HepG2 (cell line): ENCODE measurements around the gene CENPB. TPM values are rescaled to one million over a fixed set of nuclear protein-coding genes. Genes with fewer than 3 reads are reported as not detected.

Experiments
- ARID5B ChIP-seq: IDR thresholded peaks from 2 replicates; pipeline ENCODE4 v1.4.0; 2020; ENCODE audit warnings: mild to moderate bottlenecking, missing genetic modification reagents
- ATAD3A ChIP-seq: sonication (generic); formaldehyde crosslinking; IDR thresholded peaks from 2 replicates; pipeline ENCODE4 v1.4.0; 2020; ENCODE audit warnings: missing genetic modification reagents
- ATF1 ChIP-seq: IDR thresholded peaks from 2 replicates; pipeline ENCODE4 v1.6.1; 2016; ENCODE audit warnings: mild to moderate bottlenecking, control low read depth
- BATF2 ChIP-seq: sonication (generic); formaldehyde crosslinking; IDR thresholded peaks from 2 replicates; pipeline ENCODE4 v1.8.0; 2022; ENCODE audit warnings: mild to moderate bottlenecking, missing genetic modification reagents, moderate library complexity
- DPF2 ChIP-seq: sonication (generic); formaldehyde crosslinking; IDR thresholded peaks from 2 replicates; pipeline ENCODE4 v1.4.0; 2020; ENCODE audit warnings: mild to moderate bottlenecking, low read depth, missing genetic modification reagents, borderline replicate concordance
- HOXA7 ChIP-seq: sonication (generic); formaldehyde crosslinking; IDR thresholded peaks from 2 replicates; pipeline ENCODE4 v1.8.1; 2022; ENCODE audit warnings: mild to moderate bottlenecking, missing genetic modification reagents, moderate library complexity
- MED13 ChIP-seq: sonication (generic); formaldehyde crosslinking; IDR thresholded peaks from 2 replicates; pipeline ENCODE4 v1.5.0; 2020; ENCODE audit warnings: missing genetic modification reagents
- NFE2 ChIP-seq: sonication (generic); formaldehyde crosslinking; IDR thresholded peaks from 2 replicates; pipeline ENCODE4 v1.4.0; 2020; ENCODE audit warnings: missing genetic modification reagents
- POGZ ChIP-seq: sonication (generic); formaldehyde crosslinking; IDR thresholded peaks from 2 replicates; pipeline ENCODE4 v1.4.0; 2020; ENCODE audit warnings: mild to moderate bottlenecking, missing genetic modification reagents
- RFXAP ChIP-seq: sonication (generic); formaldehyde crosslinking; IDR thresholded peaks from 2 replicates; pipeline ENCODE4 v1.4.0; 2020; ENCODE audit warnings: missing genetic modification reagents, borderline replicate concordance
- SOX13 ChIP-seq, 3 experiments: fragments of 450-650 bp in 1 of 3; sonication (generic) in 1 of 3; formaldehyde crosslinking in 1 of 3; IDR thresholded peaks in 2 of 3; conservative IDR thresholded peaks in 1 of 3; 2 replicates each; pipeline versions ENCODE4 v1.5.0 to v1.6.1; 2016 to 2020; ENCODE audit warnings: antibody characterized with exemption in 1 of 3, mild to moderate bottlenecking in 1 of 3, missing compliant biosample characterization in 1 of 3, missing genetic modification reagents in 1 of 3, moderate library complexity in 1 of 3
- TBX3 ChIP-seq: fragments of 450-650 bp; IDR thresholded peaks from 2 replicates; pipeline ENCODE4 v1.6.1; 2017; ENCODE audit warnings: antibody characterized with exemption, mild to moderate bottlenecking, inconsistent platforms, borderline replicate concordance
- ZC3H13 ChIP-seq: sonication (generic); formaldehyde crosslinking; IDR thresholded peaks from 2 replicates; pipeline ENCODE4 v1.8.1; 2023; ENCODE audit warnings: mild to moderate bottlenecking, missing genetic modification reagents, moderate library complexity
- ZNF235 ChIP-seq: sonication (generic); formaldehyde crosslinking; IDR thresholded peaks from 2 replicates; pipeline ENCODE4 v1.8.1; 2023; ENCODE audit warnings: mild to moderate bottlenecking, missing genetic modification reagents, borderline replicate concordance
- ZNF280D ChIP-seq: sonication (generic); formaldehyde crosslinking; IDR thresholded peaks from 2 replicates; pipeline ENCODE4 v1.5.1; 2020; ENCODE audit warnings: mild to moderate bottlenecking, missing genetic modification reagents
- ZNF30 ChIP-seq: sonication (generic); formaldehyde crosslinking; IDR thresholded peaks from 2 replicates; pipeline ENCODE4 v1.5.0; 2020; ENCODE audit warnings: mild to moderate bottlenecking, missing genetic modification reagents
- ZNF577 ChIP-seq: sonication (generic); formaldehyde crosslinking; IDR thresholded peaks from 2 replicates; pipeline ENCODE4 v1.4.0; 2020; ENCODE audit warnings: mild to moderate bottlenecking, low read depth, missing genetic modification reagents, borderline replicate concordance
- ZNF704 ChIP-seq: sonication (generic); formaldehyde crosslinking; IDR thresholded peaks from 2 replicates; pipeline ENCODE4 v1.8.1; 2023; ENCODE audit warnings: mild to moderate bottlenecking, inconsistent platforms, moderate library complexity, missing genetic modification reagents, borderline replicate concordance
- ZNF761 ChIP-seq: sonication (generic); formaldehyde crosslinking; conservative IDR thresholded peaks from 2 replicates; pipeline ENCODE4 v1.4.0; 2020; ENCODE audit warnings: mild to moderate bottlenecking, missing genetic modification reagents
- polyA plus RNA-seq, 8 experiments: library from polyadenylated mRNA; depleted of rRNA in 3 of 8; stranded (reverse) in 7 of 8; unstranded in 1 of 8; fragments of >200 nt; fragmentation: Illumina TruSeq in 4 of 8; extraction: Trizol in 4 of 8; gene quantifications; 2 replicates each; pipeline versions ENCODE4 v1.2.1 to v1.2.3, GENCODE V29; 2011 to 2016; ENCODE audit warnings: low read depth in 4 of 8, missing spikeins in 1 of 8, mixed read lengths in 1 of 8; ENCODE audit not compliant: insufficient read depth in 1 of 8
- total RNA-seq, 5 experiments: library from RNA; depleted of rRNA; stranded (reverse); fragments of >200 nt; fragmentation: Illumina TruSeq; extraction: Trizol; gene quantifications; 2 replicates each; pipeline ENCODE4 v1.2.3, GENCODE V29; 2016; ENCODE audit warnings: low read depth in 1 of 5

CENPB gene
- total and polyA plus RNA-seq, 2 of the 13 experiments (the other 11 are each of a cell fraction or from before 2014, with no cell fraction given): 10.4 to 54.5 TPM

GRCh38 chr20:3811467-3812258 is 25.1 kb upstream of the CENPB start (continued):
- peak; percentile 94 for TF ChIP-seq ZNF280D (CRISPR knock-in tag)
- TF ChIP-seq TBX3: no peak
- TF ChIP-seq ZNF30 (CRISPR knock-in tag): no peak
- 0 out of 2 replicates have a peak, but pooled peaks have one; percentile 65 for TF ChIP-seq ZNF704 (CRISPR knock-in tag)
- peak; percentile 92 for TF ChIP-seq ZNF761 (CRISPR knock-in tag)
- TF ChIP-seq SOX13 (IDR thresholded peaks at IDR 0.05): no peak; the same call in 1 of the 2 replicates
- TF ChIP-seq SOX13 (CRISPR knock-in tag; conservative IDR thresholded peaks at IDR 0.05 in 1 of 2, IDR thresholded peaks at IDR 0.05 in 1 of 2): peak in 1 of 2 experiments; percentile 85; a peak in 2 of 4 replicates
- TF ChIP-seq NFE2: no peak
- TF ChIP-seq ZNF235: 0 out of 2 replicates have a peak, but pooled peaks have one; percentile 1
- TF ChIP-seq ATF1 (CRISPR knock-in tag): no peak; the same call in 1 of the 2 replicates
- no peak; the same call in 1 of the 2 replicates for TF ChIP-seq MED13
- no peak for TF ChIP-seq HOXA7
- peak; percentile 72 for TF ChIP-seq POGZ (CRISPR knock-in tag)
- TF ChIP-seq ZC3H13 (CRISPR knock-in tag): peak; percentile 82
- TF ChIP-seq DPF2: peak; percentile 69
- no peak for TF ChIP-seq ATAD3A (CRISPR knock-in tag)
- peak; percentile 97 for TF ChIP-seq ARID5B (CRISPR knock-in tag)
- peak; percentile 88 for TF ChIP-seq RFXAP (CRISPR knock-in tag)
- TF ChIP-seq ZNF577 (CRISPR knock-in tag): no peak
- TF ChIP-seq BATF2 (CRISPR knock-in tag): peak; percentile 98
